ENCODE data around the gene PPIH.
A peak's percentile ranks its signal among the peaks of the same experiment; 100 is the strongest.

PPIH gene

DNA sequence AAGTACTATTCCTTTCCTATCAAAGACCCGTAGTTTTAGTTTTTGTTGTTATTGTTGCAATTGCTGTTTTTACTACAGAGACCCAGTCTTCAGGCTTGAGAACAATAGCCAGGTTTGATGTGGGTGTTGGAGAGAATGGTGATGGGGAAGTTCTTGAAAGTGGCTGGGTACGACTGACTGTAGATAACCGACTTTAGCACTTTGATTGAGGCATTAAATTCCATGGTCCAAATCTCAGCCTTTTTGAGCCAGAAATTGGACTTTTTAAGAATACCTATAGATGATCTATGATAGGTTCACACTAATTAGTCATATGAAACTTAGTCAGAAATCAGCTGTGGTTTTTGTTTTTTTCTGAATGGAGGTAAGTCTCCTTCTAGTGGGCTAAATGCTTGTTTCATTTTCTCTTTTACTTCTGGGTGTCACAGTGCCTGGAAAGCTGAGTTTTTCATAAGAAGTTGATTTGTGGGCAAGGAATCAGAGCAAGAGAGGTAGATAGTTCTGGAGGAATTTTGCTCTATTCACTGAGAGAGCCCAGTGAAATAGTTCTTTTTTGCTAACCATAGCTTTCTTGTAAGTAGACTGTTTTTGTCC is 2.8 kb downstream of the PPIH start:
- H3K36me3 ChIP-seq (ENCODE audit: control insufficient read depth, low read length) = peaks cover 76% of the 10 kb centered on the region

DNA sequence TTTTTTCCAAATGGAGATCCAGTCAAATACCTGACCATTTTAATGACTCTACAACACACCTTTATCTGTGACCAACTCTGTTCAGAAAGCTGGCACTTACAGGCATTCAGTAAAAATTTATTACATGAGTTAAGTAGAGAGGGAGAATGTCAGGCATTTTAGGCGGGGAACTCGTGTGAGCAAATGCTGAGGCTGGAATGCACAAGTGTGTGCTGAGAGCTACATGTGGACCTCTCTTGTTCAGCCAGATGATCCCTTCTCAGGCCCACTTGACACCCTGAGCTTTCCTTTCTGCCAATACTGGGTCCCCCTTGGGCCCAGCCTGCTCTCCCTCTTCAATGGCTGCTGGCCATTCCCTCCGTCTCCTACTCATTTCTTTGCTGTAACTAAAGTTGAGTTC is 11.7 kb downstream of the PPIH start:
- Histone ChIP-seq H3K4me1 (ENCODE audit: control insufficient read depth, low read length) (peaks cover 17% of the 10 kb centered on the region), H3F3A (ENCODE audit: control insufficient read depth, insufficient read depth) (no peaks in the 10 kb centered on the region), H3K4me2 (ENCODE audit: low read length) (no peak overlapping the region), H3K4me3 (ENCODE audit: low read length) (no peak overlapping the region), H3K9me3 (ENCODE audit: control insufficient read depth, insufficient read depth, low read length) (no peaks in the 10 kb centered on the region), H4K20me1 (ENCODE audit: control insufficient read depth, insufficient read depth, low read depth, low read length) (no peaks in the 10 kb centered on the region), H3K27me3 (ENCODE audit: control insufficient read depth, low read length) (no peaks in the 10 kb centered on the region), H3K79me2 (ENCODE audit: control insufficient read depth, low read length) (no peaks in the 10 kb centered on the region), H3K9me2 (replicated peaks; ENCODE audit: control insufficient read depth, low read length) (no peaks in the 10 kb centered on the region), H3K36me3 (ENCODE audit: control insufficient read depth, low read length) (peaks cover 79% of the 10 kb centered on the region), H3K27ac (ENCODE audit: low read depth, low read length) (no peak overlapping the region)
- TF ChIP-seq EZH2phosphoT487 (IDR thresholded peaks at IDR 0.05; ENCODE audit: borderline replicate concordance, low read length) = no peak
- TF ChIP-seq, protein P1, sequence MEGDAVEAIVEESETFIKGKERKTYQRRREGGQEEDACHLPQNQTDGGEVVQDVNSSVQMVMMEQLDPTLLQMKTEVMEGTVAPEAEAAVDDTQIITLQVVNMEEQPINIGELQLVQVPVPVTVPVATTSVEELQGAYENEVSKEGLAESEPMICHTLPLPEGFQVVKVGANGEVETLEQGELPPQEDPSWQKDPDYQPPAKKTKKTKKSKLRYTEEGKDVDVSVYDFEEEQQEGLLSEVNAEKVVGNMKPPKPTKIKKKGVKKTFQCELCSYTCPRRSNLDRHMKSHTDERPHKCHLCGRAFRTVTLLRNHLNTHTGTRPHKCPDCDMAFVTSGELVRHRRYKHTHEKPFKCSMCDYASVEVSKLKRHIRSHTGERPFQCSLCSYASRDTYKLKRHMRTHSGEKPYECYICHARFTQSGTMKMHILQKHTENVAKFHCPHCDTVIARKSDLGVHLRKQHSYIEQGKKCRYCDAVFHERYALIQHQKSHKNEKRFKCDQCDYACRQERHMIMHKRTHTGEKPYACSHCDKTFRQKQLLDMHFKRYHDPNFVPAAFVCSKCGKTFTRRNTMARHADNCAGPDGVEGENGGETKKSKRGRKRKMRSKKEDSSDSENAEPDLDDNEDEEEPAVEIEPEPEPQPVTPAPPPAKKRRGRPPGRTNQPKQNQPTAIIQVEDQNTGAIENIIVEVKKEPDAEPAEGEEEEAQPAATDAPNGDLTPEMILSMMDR (IDR thresholded peaks at IDR 0.05; ENCODE audit: low read depth, low read length, poor library complexity, severe bottlenecking) = no peak

More for the DNA sequence above, 2.8 kb downstream of the PPIH start:
- H3K4me1 ChIP-seq (ENCODE audit: control insufficient read depth, low read length) = peaks cover 40% of the 10 kb centered on the region
- H3K4me3 ChIP-seq (ENCODE audit: low read length) = no peak overlapping the region
- TF ChIP-seq EZH2phosphoT487 (IDR thresholded peaks at IDR 0.05; ENCODE audit: borderline replicate concordance, low read length) = no peak
- TF ChIP-seq, protein P1 (IDR thresholded peaks at IDR 0.05; ENCODE audit: low read depth, low read length, poor library complexity, severe bottlenecking) = no peak
- peaks cover 60% of the 10 kb centered on the region for H3K79me2 ChIP-seq (ENCODE audit: control insufficient read depth, low read length)
- no peaks in the 10 kb centered on the region for H3F3A ChIP-seq (ENCODE audit: control insufficient read depth, insufficient read depth)
- no peaks in the 10 kb centered on the region for H3K9me2 ChIP-seq (replicated peaks; ENCODE audit: control insufficient read depth, low read length)
- H4K20me1 ChIP-seq (ENCODE audit: control insufficient read depth, insufficient read depth, low read depth, low read length) = 0 out of 2 replicates have a peak, but pooled peaks cover 6% of the 10 kb centered on the region
- H3K9me3 ChIP-seq (ENCODE audit: control insufficient read depth, insufficient read depth, low read length) = no peaks in the 10 kb centered on the region
- H3K27me3 ChIP-seq (ENCODE audit: control insufficient read depth, low read length) = no peaks in the 10 kb centered on the region
- H3K27ac ChIP-seq (ENCODE audit: low read depth, low read length) = no peak overlapping the region
- peak overlapping the region; percentile 5; the same call in 1 of the 2 replicates for H3K4me2 ChIP-seq (ENCODE audit: low read length)

DNA sequence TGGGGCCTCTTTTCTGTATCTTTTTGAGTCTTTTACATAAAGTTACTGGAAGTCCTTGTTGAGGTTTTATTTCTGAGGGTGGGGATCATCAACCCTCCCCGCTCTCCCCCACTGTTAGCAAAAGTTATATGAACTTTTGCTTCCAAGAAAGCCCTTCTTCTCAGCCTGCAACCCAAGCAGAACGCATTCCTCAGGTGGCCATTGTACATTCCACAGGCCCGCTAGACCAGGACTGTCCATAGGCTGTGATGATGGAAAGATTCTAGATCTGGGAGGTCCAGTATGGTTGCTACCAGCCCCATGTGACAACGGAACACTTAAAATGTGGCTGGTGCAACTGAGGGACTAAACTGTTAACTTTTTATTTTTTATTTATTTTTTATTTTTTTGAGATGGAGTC is 12.2 kb downstream of the PPIH start:
- H3K4me2 ChIP-seq (ENCODE audit: low read length) = no peak overlapping the region
- no peaks in the 10 kb centered on the region for H3K27me3 ChIP-seq (ENCODE audit: control insufficient read depth, low read length)
- no peaks in the 10 kb centered on the region for H3K79me2 ChIP-seq (ENCODE audit: control insufficient read depth, low read length)
- H3K27ac ChIP-seq (ENCODE audit: low read depth, low read length) = no peak overlapping the region
- no peaks in the 10 kb centered on the region for H3F3A ChIP-seq (ENCODE audit: control insufficient read depth, insufficient read depth)
- no peaks in the 10 kb centered on the region for H3K9me3 ChIP-seq (ENCODE audit: control insufficient read depth, insufficient read depth, low read length)
- TF ChIP-seq EZH2phosphoT487 (IDR thresholded peaks at IDR 0.05; ENCODE audit: borderline replicate concordance, low read length) = no peak
- no peaks in the 10 kb centered on the region for H4K20me1 ChIP-seq (ENCODE audit: control insufficient read depth, insufficient read depth, low read depth, low read length)
- peaks cover 79% of the 10 kb centered on the region for H3K36me3 ChIP-seq (ENCODE audit: control insufficient read depth, low read length)
- H3K9me2 ChIP-seq (replicated peaks; ENCODE audit: control insufficient read depth, low read length) = no peaks in the 10 kb centered on the region
- H3K4me3 ChIP-seq (ENCODE audit: low read length) = no peak overlapping the region
- peaks cover 22% of the 10 kb centered on the region for H3K4me1 ChIP-seq (ENCODE audit: control insufficient read depth, low read length)

DNA sequence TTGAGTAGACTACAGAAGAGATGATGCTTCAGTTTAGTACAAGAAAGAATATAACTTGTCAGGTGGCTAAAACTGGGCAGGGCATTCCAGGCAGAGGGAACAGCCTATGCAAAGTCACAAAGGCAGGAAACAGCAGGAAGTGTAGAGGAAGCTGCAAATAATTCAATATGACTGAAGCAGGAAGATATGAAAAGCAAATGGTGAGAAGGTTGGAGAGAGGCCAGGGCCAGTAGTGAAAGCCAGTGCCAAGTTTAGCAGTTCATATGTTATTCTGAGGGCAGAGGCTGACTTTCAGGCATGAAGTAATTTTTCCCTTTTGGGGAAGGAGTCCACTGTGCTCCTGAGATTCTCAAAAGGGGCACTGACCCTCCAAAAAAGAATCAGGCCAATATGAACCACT is 16.0 kb downstream of the PPIH start:
- H4K20me1 ChIP-seq (ENCODE audit: control insufficient read depth, insufficient read depth, low read depth, low read length) = no peaks in the 10 kb centered on the region
- no peak overlapping the region for H3K4me2 ChIP-seq (ENCODE audit: low read length)
- H3K27me3 ChIP-seq (ENCODE audit: control insufficient read depth, low read length) = no peaks in the 10 kb centered on the region
- TF ChIP-seq, protein P1 (IDR thresholded peaks at IDR 0.05; ENCODE audit: low read depth, low read length, poor library complexity, severe bottlenecking) = no peak
- TF ChIP-seq EZH2phosphoT487 (IDR thresholded peaks at IDR 0.05; ENCODE audit: borderline replicate concordance, low read length) = no peak
- peaks cover 6% of the 10 kb centered on the region; the same call in 1 of the 2 replicates for H3F3A ChIP-seq (ENCODE audit: control insufficient read depth, insufficient read depth)
- H3K27ac ChIP-seq (ENCODE audit: low read depth, low read length) = no peak overlapping the region
- H3K4me1 ChIP-seq (ENCODE audit: control insufficient read depth, low read length) = peaks cover 29% of the 10 kb centered on the region
- peaks cover 53% of the 10 kb centered on the region for H3K36me3 ChIP-seq (ENCODE audit: control insufficient read depth, low read length)
- H3K79me2 ChIP-seq (ENCODE audit: control insufficient read depth, low read length) = no peaks in the 10 kb centered on the region
- no peaks in the 10 kb centered on the region for H3K9me2 ChIP-seq (replicated peaks; ENCODE audit: control insufficient read depth, low read length)
- H3K4me3 ChIP-seq (ENCODE audit: low read length) = no peak overlapping the region
- no peaks in the 10 kb centered on the region for H3K9me3 ChIP-seq (ENCODE audit: control insufficient read depth, insufficient read depth, low read length)

Data from DOHH2 (cell line).